Measurements from ENCODE around the gene ALS2CL.

Gene ALS2CL

DNA sequence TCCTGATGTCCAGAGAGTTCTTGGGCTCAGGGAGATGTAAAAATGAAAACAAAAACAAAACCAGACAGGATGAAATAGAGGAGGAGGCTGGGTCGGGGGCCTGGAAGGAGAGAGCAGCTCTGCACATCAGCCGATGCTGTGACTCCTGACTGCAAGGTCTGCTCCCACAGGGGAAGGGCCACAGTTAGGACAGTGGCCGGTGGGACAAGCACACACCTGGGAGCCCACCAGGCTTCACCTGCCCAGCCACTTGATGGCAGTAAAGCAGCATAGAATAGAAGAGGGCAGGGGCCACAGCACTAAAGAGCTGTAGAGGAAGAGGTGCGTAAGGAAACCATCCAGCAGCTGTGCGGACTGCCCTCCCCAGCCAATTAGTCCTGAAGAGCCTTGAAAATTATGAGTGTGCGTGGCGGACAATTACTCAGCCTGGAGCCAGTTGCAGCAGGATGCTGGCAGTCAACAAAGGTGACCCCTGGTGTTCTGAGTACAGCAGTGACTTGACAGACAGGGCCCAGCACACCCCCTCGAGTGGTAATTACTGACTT lies 29.8 kb downstream of the ALS2CL start:
- DNase-seq, result peak; percentile 18

DNA sequence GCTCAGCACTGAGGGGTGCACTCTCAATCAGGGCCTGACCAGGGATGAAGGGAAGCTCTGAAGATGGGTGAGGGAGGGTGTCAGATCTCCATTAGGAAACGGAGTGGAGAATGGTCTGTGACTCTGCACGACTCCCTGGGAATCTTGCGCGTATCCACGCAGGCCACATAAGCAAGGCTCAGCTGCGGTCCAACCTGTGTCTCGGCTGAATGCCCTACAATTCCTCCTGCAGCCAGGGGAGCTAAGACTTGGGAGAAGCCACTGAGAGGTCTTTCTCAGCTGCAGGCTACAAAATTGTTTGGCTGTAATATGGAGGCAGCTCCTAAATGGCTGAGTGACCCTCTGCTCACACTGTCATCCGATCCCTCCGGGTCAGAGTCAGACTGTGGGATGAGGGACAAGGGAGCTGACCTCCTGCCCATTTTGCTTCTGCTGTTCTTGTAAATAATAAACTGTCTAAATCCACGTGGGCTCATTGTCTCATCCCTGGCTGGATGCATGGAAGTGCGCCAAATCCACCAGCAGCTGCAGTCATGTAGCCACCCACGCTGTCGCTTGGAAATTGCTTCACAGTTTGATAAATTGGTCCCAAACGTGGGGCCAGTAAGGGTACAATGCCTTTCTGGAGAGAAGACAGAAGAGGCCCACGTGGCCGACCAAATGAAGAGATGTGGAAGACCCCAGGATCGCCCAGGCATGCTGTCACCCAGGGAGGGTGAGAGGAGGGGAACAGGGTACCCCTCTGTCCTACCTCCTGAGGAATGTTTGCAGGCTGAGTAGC lies 30.5 kb downstream of the ALS2CL start:
- DNase-seq, result no peak

DNA sequence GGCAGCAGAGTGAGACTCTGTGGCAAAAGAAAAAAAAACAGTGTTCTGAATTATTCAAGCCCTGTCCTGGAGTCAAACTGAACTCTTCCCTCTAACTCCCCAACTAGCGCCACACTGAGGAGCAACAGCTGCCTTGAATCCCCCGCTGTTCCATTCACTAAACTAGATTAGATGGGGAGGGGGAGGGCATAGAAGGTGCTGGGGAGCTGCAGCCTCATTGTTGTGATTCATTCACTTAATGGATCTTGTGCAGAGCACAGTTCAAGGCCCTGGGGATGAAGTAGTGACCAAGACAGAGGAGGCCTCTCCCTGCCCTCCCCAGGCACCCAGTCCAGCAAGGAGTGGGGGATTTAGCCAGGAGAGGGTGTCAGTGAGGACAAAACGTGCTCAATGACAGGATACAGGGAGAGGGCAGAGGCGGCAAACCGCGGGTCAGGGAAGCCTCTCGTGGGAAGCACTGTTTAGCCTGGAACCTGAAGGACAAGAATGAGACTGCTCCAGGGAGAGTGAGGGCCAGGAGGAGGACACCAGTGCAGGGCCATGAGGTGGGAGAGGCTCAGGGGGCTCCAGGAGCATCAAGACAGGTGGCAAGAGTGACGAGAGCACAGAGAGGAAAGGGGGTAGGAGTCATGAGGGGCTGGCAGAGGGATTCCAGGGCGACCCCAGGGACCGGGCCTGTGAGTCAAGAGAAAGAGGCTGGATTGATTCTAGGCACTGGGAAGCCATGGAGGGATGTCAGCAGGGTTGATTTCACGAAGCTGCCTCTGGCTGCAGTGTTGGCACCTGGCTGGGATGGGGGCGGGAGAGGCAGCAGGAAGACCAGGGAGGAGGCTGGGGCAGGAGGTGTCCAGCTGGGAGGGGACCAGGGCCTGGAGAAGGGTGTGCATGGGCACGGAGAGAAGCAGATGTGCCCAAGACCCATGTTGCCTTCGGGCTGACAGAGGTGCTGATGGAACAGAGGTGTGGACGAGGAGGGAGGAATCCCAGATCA lies 31.4 kb downstream of the ALS2CL start:
- no peak for DNase-seq

DNA sequence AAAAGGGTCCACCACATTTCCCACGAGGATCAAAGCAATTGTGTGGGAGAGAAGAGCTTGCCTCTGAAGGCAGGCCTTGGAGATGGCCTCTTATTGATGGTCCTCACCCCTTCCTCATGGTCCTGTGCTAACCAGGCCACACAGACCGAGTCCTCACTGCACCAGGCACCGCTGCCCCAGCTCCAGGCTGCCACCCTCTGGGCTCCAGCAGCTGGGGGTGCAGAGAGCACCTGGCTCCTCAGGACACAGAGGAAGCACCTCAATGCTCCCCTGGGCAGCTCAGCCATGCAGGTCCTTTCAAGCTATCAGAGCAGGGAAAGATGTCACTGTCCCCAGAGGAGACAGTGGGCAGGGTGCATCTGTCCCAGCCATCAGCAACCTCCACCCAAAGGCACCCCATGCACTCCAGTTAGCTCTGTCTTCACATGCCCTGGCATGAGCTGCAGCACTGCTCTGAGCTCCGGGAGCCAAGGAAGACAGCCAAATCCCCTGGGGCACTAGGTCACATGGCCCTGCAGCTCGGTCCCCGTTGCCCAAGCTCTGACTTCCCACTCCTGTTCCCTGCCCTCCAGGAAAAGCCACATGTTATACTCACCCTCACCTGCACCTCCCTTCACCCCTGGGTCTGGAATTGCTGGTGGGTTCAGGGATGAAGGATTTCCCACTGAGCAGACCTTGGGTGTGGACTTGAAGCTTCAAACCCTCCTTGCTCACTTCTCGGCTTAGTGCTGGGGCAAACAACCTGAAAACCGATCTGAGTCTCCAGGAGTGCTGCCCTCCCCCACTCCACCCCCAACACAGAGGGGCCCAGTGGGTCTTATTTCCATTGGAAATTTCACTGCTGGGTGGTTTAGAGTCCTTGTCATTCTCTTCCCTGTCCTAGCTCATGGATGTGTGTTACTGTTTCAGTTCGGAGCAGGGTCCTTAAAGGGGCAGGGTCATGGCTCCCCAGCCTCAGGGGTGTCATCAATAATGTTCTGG lies 32.6 kb downstream of the ALS2CL start:
- DNase-seq, result no peak

DNA sequence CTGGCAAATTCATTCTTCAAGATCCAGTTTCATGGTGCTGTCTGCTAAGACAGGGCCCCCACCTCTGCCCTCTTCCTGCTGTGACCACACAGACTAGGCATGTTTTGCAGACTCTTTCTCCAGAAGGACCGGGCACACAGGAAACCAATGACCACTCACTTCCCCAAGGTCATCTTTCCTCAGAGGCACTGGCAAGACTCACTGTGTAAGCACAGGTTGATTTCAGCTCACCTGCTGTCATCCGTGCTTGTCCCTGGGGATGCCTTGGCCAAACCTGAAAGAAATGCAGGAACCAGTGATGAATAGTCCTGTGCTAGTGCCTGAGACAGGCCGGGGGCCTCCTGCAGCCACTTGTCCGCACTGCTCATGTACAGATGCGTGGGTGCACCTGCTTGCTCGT lies 33.5 kb downstream of the ALS2CL start:
- no peak for DNase-seq

DNA sequence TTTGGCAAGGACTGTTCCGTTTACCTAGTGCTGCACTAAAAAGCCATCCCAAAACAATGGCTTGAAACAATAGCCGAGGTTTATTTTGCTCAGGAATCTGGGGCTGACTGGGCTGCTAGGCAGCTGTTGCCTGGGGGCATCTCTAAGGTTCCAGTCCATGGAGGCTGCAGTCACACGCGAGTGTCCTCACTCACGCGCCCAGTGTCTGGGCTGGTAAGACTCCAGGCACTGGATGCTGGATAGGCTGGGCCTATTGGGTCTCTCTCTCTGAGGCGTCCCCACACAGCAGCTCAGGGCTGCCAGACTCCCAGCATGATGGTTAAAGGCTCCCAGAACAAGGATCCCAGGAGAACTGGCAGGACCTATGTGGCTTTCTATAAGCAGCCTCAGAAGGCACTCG lies 34.2 kb downstream of the ALS2CL start:
- no peak for DNase-seq

DNA sequence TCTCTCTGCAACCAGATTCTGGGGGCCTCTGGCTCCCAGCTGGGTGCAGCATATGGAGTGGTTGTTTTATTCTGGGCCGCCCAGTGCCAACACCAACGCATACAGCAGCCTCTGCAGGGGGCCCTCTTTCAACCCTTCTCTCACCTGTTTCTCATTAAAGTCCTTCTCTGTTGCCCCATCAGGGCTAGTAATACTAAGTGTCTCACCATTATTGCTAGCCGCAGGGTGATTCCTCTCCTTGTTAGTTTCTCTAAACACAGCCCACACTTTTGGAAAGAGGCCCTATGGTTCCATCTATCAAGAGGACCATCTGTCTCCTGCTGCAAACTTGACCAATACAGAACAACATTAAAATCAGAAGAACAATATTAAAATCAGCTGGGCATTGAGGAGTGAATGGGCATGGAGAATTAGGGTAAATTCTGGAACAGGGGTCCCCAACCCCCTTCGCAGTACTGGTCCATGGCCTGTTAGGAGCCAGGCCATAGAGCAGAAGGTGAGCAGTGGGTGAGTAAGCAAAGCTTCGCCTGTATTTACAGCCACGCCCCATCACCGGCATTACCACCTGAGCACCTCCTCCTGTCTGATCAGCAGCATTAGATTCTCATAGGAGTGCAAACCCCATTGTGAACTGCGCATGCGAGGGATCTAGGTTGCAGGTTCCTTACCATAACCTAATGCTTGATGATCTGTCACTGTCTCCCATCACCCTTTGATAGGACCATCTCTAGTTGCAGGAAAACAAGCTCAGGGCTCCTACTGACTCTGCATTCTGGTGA lies 36.5 kb downstream of the ALS2CL start:
- DNase-seq, result no peak

DNA sequence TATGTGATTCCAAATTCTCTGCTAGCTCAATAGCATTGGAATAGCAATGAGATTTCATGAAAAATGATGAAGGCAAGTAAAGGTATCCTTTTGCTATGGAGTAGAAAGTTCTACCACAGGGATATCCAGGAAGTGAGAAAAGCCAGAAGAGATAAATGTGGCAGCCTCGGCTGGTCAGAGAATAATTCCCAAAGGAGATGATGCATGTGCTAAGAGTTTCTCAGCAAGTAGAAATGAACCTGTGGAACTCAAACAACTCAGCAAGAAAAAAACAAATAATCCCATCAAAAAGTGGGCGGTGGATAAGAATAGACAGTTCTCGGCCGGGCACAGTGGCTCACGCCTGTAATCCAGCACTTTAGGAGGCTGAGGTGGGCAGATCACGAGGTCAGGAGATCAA lies 38.2 kb downstream of the ALS2CL start:
- no peak for DNase-seq

DNA sequence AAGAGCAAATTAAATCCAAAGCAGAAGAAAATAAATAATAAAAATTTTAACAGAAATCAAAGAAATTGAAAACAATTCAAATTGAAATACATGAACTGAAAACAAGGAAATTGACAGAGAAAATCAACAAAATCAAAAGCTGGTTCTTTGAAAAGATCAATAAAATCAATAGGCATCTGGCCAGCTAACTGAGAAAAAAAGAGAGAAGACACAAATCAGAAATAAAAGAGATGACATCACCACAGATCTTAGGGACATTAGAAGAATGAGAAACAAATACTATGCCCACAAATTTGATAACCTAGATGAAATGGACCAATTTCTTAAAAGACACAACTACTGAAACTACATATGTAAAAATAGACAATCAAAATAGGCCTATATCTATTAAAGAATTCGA lies 42.4 kb downstream of the ALS2CL start:
- no peak for DNase-seq

DNA sequence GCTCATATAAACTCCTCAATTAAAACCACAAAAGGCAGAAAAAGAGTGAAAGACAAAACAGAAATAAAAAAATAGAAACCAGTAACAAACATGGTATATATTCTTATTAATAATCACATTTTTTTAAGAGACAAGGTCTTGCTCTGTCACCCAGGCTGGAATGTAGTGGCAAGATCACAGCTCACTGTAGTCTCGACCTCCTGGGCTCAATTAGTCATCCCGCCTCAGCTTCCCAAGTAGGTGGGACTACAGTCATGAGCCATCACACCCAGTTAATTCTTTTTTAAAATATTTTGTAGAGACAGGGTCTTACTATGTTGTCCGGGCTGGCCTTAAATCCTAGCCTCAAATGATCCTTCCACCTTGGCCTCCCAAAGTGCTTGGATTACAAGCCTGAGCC lies 44.0 kb downstream of the ALS2CL start:
- DNase-seq, result no peak

DNA sequence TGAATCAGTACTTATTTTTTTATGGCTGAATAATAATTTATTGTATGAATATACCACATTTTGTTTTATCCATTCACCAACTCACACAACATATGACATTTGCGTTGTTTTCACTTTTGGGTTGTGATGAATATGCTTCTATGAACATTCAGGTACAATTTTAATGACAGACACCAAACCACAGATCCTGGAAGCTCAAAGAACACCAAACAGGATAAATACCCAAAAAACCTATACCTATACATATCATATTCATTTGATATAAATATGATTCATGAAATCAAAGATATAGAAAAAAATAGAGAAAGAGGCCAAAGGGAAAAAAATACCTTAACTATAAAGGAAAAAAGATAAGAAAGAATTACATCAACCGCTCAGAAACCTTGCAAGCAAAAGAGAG lies 45.4 kb downstream of the ALS2CL start:
- DNase-seq, result no peak

DNA sequence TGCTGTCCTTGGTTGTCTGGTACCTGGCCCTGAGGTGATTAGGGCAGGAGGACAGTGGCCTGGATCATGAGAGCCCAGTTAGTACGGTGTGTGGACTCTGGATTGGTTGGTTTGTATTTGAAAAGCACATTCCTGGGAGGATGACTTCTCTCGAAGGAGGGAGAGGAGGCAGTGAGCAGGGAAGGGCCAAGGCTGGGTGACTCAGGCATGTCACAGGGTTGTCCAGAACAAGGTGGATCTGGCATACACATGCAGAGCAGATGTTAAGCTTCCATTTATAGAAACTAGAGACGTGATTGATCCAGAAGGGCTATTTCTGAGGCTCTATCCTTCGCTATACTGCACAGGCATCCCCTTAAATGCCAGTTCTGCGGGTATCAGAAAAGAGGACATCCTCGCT lies 46.8 kb downstream of the ALS2CL start:
- DNase-seq, result no peak

DNA sequence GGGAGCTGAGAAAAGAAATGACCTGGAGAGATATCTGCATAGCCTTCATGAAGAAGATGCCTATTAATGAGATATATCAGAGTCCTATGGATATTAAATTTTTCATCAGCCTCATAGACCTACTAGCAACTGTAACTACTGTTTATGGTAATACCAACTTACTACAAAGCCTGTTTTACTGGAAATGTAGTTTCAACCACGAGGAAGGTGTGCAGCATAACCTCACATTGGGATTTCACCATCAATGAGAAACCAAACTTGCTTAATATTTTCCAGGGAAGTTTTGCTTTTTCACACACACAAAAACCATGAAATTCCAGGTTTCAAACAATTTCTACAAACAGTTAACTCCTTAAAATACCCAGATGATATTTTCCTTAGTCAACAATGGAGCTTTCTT lies 49.8 kb downstream of the ALS2CL start:
- DNase-seq, result no peak

DNA sequence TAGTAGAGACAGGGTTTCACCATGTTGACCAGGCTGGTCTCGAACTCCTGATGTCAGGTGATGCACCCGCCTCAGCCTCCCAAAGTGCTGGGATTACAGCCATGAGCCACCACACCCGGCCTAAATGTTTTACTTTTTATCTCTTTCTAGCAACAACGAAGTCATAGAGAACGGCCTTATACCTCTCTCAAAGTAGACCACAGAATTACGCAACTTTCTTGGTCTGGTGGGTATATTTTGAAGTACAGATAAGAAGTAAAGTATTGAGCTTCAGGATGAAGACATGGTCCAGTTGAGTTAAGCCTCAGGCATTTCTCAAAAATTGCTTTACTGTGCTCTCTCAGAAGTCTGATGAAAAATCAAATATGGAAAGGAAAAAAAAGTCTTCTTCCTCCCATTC lies 50.5 kb downstream of the ALS2CL start:
- DNase-seq, result no peak

DNA sequence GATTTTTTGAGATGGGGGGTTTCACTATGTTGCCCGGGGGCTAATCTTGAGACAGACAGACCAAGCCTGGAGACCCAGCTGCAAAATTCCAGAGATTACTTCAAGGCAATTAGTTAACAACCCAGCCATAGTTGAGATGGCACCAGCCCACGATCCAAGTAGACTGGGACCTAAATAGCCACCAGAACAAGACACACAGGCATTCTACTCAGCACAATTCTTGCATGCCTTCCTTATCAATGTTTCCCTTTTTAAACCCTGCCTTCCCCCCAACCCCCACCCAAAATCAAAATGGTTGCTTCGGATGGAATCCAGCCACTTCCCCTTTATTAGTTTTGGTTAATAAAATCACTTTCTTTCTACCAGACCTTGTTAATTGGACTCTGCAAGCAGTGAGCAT lies 52.6 kb downstream of the ALS2CL start:
- DNase-seq, result no peak

DNA sequence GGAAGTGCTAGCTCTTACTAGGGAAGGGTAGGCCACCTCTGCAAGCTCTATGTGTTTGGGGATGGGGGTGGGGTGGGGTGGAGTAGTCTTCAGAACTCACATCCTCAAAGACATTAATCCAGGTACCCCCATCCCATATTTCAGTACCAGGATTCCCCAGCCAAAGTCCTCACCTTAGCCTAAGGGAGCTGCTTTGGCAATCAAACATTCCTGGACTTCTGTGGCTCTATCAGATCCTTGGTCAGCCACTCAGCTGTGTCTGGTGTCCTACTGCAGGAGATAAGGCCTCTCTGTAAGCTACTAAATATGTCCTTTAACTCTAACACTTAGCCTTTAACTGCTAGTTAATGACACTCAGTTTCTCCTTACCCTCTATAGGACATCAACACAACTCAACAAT lies 54.3 kb downstream of the ALS2CL start:
- DNase-seq, result no peak

DNA sequence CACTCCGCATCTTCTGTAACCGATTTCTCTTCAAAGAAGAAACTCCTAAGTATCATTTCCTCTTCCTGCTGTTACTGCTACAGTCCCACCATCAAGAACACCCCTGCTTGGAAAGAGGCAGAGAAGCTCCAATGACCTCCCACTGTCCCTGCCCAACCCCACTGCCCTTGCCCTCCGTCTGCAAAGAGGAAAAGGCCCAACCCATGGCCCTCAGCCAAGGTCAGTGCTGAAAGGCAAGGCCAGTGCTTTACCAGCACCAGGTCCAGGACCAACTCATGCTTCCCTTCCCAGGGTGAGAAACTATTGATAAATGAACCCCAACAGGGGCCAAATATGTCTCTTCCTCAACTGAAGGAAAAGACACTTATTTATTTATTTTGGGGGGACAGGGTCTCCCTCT lies 58.6 kb downstream of the ALS2CL start:
- no peak for DNase-seq

DNA sequence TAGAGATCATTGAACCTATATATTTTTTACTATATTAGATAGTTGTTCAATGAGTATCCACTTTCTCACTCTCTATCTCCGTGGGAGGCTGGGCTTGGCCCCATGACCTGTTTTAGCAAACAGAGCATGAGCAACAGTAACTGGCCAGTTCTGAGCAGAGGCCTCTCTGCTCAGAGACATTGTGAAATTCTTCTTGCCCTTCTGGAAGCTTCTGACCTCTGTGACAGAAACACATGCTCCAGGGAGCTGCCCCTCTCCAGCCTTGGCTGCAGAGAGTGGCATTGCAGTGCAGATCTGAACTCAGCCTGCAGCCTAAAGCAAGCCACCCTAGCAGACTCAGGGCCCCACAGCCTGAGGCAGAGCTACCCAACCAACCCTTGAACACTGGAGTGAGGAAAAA lies 60.7 kb downstream of the ALS2CL start:
- no peak for DNase-seq

DNA sequence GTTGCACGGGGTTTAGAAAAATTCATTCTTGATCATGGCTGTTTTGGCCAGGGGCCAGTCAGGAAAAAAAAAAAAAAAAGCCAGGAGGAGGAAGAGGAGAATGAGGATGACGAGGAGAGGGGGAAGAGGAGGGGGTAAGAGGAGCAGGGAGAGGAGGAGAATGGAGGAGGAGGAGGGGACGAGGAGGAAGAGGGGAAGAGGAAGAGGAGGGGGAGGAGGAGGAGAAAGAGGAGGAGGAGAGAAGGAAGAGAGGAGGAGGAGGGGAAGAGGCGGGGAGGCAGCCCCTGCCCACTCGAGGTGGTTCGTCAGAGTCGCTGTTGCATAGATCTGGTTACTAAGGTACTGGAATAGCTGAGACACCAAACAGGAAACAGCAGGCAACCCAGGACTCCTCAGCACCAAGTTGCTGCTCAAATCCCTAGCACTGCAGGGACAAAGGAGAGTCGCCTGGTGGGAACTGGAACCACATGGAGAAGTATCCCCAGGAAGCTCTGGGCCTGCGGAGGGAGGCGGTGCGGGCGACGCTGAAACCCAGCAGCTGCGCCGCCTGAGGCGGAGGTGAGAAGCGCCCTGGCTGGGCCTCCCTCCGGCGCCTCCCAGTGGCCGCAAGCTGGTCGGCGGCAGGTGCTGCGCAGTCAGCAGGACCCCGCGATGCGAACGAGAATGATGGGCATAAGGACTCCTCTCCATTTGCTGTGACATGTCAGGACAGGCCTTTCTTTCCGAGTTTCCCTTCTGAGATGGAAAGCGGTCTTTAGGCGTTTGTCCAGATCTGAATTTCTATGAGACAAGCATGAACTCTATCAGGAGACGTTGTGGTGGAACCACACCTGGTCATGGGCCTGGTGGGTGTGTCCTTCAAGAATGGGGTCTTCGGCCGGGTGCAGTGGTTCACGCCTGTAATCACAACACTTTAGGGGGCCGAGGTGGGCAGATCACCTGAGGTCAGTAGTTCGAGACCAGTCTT lies 63.6 kb downstream of the ALS2CL start:
- peak; percentile 86 for DNase-seq

DNA sequence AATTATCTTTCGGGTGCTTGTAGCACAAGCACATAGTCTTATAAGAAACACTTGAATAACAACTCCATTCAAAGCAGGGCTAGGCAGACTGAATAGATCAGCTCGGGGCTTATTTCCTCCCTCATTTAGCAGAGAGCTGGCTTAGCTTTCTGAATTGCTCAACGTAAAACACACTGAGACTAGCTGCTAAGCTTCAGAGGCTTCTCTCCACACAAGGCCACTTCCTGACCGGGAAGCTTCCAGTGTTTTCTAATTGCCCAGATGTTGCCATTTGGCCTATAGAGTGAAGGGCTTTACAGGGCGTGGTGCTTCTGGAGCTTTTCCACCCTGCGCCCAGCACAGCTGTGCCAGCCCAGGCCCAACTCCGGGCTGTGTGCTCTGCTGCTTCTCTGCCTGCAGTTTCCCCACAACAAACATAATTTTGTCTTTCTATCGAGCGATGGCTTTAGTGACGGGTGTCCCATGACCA lies 64.5 kb downstream of the ALS2CL start:
- peak; percentile 13 for DNase-seq

All from CD4-positive, alpha-beta T cell treated with Interleukin-17A for 4 hours (primary cell).